H1 (cell line): ENCODE measurements around the gene WSCD2. TPM values are rescaled to one million over a fixed set of nuclear protein-coding genes. Genes with fewer than 3 reads are reported as not detected.

Experiments
- polyA plus RNA-seq, 7 experiments: library from polyadenylated mRNA; depleted of rRNA in 3 of 7; stranded (reverse) in 5 of 7; unstranded in 2 of 7; fragments of >200 nt in 5 of 7; fragments of 200-250 nt in 2 of 7; gene quantifications; 1 replicate in 5 of 7; 2 replicates in 1 of 7; 4 replicates in 1 of 7; pipeline versions ENCODE4 v1.2.1 to v1.2.3, GENCODE V29; 2011 to 2013; ENCODE audit warnings: missing spikeins in 2 of 7, mixed read lengths in 2 of 7
- total RNA-seq: library from RNA; stranded (reverse); fragmentation: NEBNext Ultra II Directional; extraction: Animal tissue kit (Norgen Biotek cat#: 25700); gene quantifications from 2 replicates; pipeline ENCODE4 v1.2.1, GENCODE V29; 2021
- TF ChIP-seq, protein P1 (sequence below): IDR thresholded peaks from 2 replicates; pipeline ENCODE4 v1.6.1; 2011; ENCODE audit warnings: low read depth, mild to moderate bottlenecking, low read length; ENCODE audit not compliant: insufficient read depth

The WSCD2 gene
- total and polyA plus RNA-seq, 2 of the 8 experiments (the other 6 are each of a cell fraction or from before 2014, with no cell fraction given) = 1.3 to 2.2 TPM

DNA sequence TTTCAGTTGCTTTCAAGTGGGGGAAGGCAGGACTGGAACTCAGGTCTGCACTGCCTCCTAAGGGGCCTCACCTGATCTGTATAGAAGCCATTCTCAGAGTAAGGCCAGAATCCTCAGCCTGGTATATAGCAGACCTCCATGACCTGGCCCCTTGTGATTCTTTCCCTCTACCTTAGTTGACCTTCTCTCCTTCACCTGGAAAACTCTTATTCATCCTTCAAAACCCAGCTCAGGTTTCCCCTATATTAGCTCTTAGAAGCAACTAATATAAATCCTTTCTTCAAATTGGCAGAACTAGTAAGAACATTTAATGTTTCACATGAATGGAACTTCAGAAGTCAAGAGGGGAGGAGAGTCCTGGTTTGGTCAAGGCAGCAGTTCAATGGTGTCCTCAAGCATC lies 26.0 kb upstream of the WSCD2 start (continued):
- TF ChIP-seq, protein P1, sequence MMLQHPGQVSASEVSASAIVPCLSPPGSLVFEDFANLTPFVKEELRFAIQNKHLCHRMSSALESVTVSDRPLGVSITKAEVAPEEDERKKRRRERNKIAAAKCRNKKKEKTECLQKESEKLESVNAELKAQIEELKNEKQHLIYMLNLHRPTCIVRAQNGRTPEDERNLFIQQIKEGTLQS = no peak
